Glomerular visceral epithelial cell (primary cell): ENCODE data around the gene RNF167.

Experiments
- DNase-seq: peaks from one replicate; pipeline ENCODE4 v3.0.0-alpha.2; 2016; ENCODE audit errors: extremely low spot score

The RNF167 gene

GRCh38 chr17:4953451-4953961 is 13.4 kb downstream of the RNF167 start:
- DNase-seq = peak; percentile 91

GRCh38 chr17:4955091-4955490 is 15.0 kb downstream of the RNF167 start:
- no peak for DNase-seq

GRCh38 chr17:4956493-4957061 is 16.5 kb downstream of the RNF167 start:
- no peak for DNase-seq

DNA sequence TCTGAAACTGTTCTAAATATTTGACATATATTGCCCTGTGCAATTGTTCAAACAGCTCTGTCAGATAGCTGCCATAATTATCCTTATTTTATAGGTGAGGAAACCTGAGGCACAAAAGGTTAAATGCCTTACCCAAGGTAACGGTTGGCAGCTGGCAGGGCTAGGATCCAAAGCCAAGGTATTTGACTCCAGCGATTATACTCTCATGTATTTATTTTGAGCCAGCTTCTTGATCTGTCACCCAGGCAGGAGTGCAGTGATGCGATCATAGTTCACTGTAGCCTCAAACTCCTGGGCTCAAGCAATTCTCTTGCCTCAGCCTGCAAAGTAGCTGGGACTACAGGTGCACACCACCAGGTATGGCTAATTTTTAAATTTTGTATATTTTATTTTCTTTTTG is 18.0 kb downstream of the RNF167 start:
- DNase-seq = no peak

GRCh38 chr17:4959261-4959965 is 19.3 kb downstream of the RNF167 start:
- DNase-seq = no peak

GRCh38 chr17:4960279-4960922 is 20.3 kb downstream of the RNF167 start:
- DNase-seq = no peak

DNA sequence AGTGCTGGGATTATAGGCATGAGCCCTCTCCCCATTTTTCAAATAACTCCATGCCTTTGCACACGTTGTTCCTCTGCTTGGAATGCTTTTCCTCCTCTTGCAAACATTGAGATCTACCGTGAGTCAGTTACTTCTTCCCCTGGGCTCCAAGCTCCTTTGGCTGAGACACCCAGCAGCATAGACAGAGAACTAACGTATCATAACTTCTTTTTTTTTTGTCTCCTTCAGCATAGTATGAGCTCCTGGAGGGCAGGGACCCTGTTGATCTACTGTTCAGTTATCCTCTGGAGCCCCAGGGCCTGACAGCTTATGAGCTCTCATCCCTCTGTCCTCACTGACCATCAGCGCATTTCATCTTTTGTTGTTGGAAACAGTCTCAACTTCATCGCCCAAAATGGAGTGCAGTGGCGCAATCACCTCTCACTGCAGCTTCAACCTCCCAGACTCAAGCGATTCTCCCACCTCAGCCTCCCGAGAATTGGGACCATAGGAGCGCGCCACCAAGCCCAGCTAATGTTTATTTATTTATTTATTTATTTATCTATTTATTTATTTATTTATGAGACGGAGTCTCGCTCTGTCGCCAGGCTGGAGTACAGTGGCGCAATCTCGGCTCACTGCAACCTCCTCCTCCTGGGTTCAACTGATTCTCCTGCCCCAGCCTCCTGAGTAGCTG is 25.4 kb downstream of the RNF167 start:
- DNase-seq = no peak

DNA sequence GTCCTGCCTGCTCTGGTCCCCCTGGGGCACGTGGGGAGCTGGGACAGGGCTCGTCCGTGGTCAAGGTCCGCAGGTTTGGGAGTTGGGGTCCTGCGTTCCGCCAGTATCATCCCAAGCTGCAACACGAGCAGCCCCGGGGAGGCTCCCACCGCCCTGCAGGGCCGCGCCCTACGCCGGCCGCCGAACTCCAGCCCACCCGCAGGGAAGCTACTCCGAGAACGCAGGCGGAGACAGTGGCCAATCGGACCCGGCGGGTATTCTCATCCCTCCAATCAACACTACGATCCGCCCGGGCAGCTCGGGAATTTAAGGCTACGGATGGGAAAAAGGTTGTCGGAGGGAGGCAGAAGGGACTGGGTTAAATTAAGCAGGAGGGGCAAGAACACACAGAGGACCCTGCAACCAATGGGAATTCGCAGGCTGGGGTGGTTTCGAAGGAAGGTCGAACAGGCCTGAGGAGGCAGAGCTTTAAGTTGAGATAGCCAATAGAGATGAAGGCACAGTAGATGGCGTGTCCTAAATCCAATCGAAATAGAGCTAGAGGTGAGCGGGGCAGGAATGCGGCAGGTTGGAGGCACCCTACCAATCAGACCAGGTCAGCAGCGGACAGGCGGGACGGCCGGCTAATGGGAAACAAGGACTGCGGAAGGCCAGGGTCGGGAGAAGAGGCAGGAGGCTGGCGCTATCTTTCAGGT is 26.9 kb downstream of the RNF167 start:
- peak; percentile 100 for DNase-seq

- DNase-seq = peak; percentile 98
These were observed 27.7 kb downstream of the RNF167 start, which contains the start of gene SPAG7 for GRCh38 chr17:4967539-4968485. Gene SPAG7 (minus strand): TSS chr17:4967817. CDS start chr17:4967804, 13 bp downstream.

DNA sequence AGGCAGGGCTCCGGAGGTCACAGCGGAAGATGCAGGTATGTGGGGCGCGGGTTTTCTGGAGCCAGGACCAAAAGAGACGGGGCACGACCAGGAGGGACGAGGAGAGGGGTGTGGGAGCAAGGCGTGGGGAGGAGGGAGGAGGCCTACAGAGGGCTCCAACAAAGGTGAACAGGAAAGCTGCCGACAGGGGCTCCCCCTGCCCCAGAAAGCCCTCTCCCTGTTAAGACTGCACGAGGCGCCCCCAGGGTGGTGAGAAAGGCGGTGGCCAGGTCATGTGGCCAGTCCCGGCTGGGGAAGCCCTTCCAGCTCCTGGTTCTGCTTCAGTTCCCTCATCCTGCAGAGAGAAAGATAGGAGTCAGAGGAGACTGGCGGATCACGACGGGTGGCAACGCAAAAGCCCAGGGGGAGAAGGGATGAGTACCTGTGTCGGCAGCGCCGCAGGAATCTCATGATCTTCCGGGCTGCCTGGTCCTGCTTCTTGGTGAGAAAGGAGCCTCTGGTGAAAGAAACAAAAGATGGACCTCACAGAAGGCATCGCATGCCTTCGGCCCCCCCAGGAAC is 28.5 kb downstream of the RNF167 start:
- peak; percentile 70 for DNase-seq

DNA sequence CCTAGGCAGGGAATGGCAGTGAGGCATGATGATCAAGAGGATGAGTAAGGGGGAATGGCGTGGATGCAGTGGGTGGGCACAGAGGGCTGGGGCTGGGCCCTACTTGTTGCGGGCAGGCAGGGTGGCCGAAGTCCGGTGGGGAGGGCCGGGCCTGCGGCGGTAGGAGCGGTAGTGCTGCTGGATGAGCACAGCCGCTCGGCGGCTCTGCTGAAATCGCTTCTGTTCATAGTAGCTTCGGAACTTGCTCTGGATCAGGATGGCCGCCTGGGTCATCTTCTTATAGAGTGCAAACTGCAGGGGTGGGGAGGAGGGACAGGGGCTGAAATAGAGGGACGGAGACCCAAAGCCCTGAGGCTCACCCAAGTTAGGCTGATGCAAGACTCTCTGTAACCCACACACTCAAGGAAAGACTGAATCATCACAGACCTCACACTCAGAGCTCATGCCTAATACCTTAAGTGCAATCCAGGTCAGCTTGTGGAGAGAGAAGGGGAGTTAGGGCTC is 29.0 kb downstream of the RNF167 start:
- DNase-seq = peak; percentile 83

DNA sequence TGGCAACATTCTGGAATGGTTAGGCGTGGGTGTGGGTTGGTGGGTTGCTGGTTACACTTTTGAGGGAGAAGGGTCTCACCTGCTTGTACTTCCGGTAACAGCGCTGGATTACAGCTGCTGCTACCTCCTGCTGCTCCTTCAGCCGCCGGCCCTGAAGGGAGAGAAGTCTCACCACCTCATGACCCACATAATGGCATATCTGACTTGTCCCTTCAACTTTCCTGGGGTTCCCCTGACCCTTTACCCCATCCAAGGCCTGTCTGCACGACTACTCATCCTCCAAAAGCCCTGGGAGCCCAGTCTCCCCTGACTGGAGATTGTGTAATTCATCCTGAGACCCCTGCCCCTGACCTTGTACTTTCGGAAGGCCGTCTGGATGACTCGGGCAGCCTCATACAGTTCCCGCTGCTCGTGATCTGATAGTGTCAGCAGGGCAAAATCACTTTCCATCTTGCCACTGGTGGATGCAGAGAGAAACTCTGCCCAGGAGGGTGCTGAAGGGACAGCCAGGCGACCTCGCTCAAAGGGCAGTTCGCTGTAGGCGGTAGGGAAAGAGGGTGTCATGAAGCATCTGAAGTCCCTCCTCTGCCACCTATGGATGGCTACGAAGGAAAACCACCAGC is 29.6 kb downstream of the RNF167 start:
- DNase-seq = no peak

- DNase-seq = no peak
These were observed 30.2 kb downstream of the RNF167 start for GRCh38 chr17:4970273-4970672.

GRCh38 chr17:4971826-4972225 is 31.8 kb downstream of the RNF167 start:
- no peak for DNase-seq

DNA sequence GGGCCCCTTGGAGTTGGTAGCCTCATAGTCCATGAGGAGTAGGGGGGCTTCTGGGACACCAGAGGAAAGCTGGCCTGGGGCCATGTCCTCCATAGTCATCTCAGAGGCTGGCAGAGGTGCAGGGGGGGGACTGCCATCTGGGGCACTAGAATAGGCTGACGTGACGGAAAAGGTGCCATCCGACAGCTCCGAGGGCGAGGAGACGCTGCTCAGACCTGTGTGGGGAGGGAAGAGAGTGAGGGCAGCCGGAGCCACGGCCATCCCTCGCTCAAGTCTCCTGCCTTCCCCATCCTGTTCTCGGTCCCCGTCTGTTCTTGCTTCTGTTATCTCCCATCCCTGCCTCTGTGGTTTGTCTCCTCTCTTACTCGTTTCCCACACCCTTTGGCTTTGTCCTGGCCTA is 32.3 kb downstream of the RNF167 start:
- DNase-seq = no peak

DNA sequence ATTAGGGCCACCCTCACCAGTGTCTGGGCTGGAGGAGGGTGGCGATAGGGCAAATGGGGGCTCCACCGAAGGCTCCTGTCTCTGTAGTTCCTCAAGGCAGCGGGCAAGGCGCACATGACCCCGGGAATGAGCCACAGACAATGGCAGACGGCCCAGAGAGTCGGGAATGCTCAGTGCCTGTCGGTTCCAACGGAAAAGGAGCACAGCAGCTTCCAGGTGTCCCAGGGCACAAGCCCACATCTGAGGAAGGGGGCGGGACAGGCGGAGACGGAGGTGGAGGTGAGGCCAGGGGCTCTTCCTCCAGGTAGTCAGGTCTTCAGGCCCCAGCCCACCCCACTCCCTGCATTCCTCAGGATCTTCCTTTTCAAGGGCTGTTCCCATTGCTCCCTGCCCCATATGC is 32.7 kb downstream of the RNF167 start:
- DNase-seq = no peak

GRCh38 chr17:4973256-4974114 is 33.4 kb downstream of the RNF167 start:
- DNase-seq = no peak

- DNase-seq = no peak
These were observed 34.1 kb downstream of the RNF167 start for GRCh38 chr17:4974115-4974670.
